Measurements from ENCODE around the gene RNF207. TPM values are rescaled to one million over a fixed set of nuclear protein-coding genes. Genes with fewer than 3 reads are reported as not detected.

Gene RNF207
- total and polyA plus RNA-seq, 2 of the 13 experiments (the other 11 are each of a cell fraction or from before 2014, with no cell fraction given) = 9.8 to 15.9 TPM

- Histone ChIP-seq H3K9me3 (ENCODE audit: low read length) (no peaks in the 10 kb centered on the region), H3K27me3 (ENCODE audit: control insufficient read depth in 1 of 2, insufficient read depth in 2 of 2, low read length in 2 of 2) (no peaks in the 10 kb centered on the region), H3K4me3 (replicated peaks in 1 of 3; ENCODE audit: insufficient read depth in 1 of 3, low read depth in 2 of 3, low read length in 3 of 3) (no peak overlapping the region), H3K4me1 (ENCODE audit: insufficient read depth, low read length) (peaks cover 31% of the 10 kb centered on the region), H3K36me3 (replicated peaks in 1 of 2; ENCODE audit: control insufficient read depth in 1 of 2, insufficient read depth in 2 of 2, low read length in 2 of 2) (peaks cover 10 to 33% of the 10 kb centered on the region in 2 experiments; a peak in 4 of 5 replicates), H3K4me2 (ENCODE audit: low read depth, low read length) (no peak overlapping the region), H3K27ac (ENCODE audit: extremely low read length, insufficient read depth, low read length) (no peak overlapping the region), H2AFZ (ENCODE audit: low read length) (no peak overlapping the region), H4K20me1 (ENCODE audit: insufficient read depth, low read length) (no peaks in the 10 kb centered on the region), H3K9ac (ENCODE audit: insufficient read depth, low read depth, low read length) (no peak overlapping the region), H3K79me2 (ENCODE audit: insufficient read depth, low read length) (peaks cover 20% of the 10 kb centered on the region)
- CTCF ChIA-PET (ENCODE audit: low intra/inter-chr PET ratio, low total read pairs) = no interaction called here
- no peak for ATAC-seq
- DNase-seq (ENCODE audit: low spot score) = no peak
- WGBS (ENCODE audit: low lambda C conversion rate) = 58% methylated on average over 1 of the region's 1 CpG
- POLR2A ChIA-PET = interaction anchor here (1.0 kb wide), 1 partner anchor 28 kb away, joined by 3 read pairs; no protein-coding TSS in a partner anchor
- no peak for FAIRE-seq
- no peak for TF ChIP-seq JUNB (CRISPR knock-in tag; IDR thresholded peaks at IDR 0.05; ENCODE audit: borderline replicate concordance)
- TF ChIP-seq, protein P1, sequence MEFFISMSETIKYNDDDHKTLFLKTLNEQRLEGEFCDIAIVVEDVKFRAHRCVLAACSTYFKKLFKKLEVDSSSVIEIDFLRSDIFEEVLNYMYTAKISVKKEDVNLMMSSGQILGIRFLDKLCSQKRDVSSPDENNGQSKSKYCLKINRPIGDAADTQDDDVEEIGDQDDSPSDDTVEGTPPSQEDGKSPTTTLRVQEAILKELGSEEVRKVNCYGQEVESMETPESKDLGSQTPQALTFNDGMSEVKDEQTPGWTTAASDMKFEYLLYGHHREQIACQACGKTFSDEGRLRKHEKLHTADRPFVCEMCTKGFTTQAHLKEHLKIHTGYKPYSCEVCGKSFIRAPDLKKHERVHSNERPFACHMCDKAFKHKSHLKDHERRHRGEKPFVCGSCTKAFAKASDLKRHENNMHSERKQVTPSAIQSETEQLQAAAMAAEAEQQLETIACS (CRISPR knock-in tag; IDR thresholded peaks at IDR 0.05) = no peak
- in situ Hi-C loops (cut with HindIII; ENCODE audit: extremely low pct_ligation_motif_present, low pct_unique_long_range_greater_than_20kb) (no loop called here), intact Hi-C loops (cut with micrococcal nuclease; ENCODE audit: unreplicated experiment) (no loop called here)
- BruUV-seq (replicated peaks) = no TSS peak
Measured at GRCh38 chr1:6233376-6233775, 27.5 kb downstream of the RNF207 start.

DNA sequence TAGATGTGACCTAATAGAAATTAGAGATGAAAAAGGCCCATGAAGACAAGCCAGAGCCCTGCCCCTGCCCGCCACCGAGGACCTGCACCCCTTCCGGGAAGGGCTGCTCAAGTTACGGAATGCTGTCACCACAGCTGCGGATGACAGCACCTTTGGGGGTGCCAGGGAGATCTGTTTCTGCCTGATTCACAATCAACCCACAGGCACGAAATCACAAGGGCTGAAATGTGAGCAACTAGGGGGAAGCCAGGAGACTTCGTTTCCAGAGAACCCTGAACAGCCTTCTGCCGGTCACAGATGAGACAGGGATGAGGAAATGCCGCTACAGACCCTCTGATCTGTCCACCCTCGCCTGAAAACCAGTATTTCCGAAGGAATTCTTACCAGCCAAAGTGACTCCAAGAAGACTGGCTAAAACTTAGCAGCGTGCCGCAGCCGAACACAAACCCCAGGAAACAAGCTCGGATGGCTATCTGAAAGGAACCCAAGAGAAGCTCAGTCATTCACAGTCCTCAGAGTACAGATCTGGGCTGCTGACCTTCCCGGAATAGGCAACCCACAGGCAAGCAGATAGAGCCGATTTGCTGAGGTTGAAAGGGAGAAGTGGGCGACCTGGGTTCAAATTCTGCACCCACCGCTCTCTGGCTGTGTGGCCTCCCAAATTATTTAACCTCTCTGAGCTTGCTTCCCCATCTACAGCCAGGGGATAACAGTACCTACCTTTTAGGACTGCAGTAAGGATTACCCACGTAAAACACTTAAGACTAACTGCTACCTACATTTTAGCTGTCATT lies 28.8 kb downstream of the RNF207 start:
- H3K27me3 ChIP-seq (ENCODE audit: control insufficient read depth in 1 of 2, insufficient read depth in 2 of 2, low read length in 2 of 2) = no peaks in the 10 kb centered on the region
- H3K4me2 ChIP-seq (ENCODE audit: low read depth, low read length) = peak overlapping the region; percentile 95
- FAIRE-seq = no peak
- H3K4me3 ChIP-seq (replicated peaks in 1 of 3; ENCODE audit: insufficient read depth in 1 of 3, low read depth in 2 of 3, low read length in 3 of 3) = peak overlapping the region; percentile 79 to 82 (median 81)
- ChIA-PET CTCF (ENCODE audit: low intra/inter-chr PET ratio, low total read pairs) (no interaction called here), POLR2A (interaction anchor here (1.0 to 2.0 kb wide), 4 partner anchors 10 to 36 kb away, joined by 4 to 17 read pairs (median 4); no protein-coding TSS in a partner anchor)
- no peaks in the 10 kb centered on the region for H4K20me1 ChIP-seq (ENCODE audit: insufficient read depth, low read length)
- ATAC-seq = no peak
- WGBS (ENCODE audit: low lambda C conversion rate) = 36% methylated on average over 18 of the region's 20 CpGs
- H3K9me3 ChIP-seq (ENCODE audit: low read length) = no peaks in the 10 kb centered on the region
- peaks cover 7 to 30% of the 10 kb centered on the region in 2 experiments; a peak in 4 of 5 replicates for H3K36me3 ChIP-seq (replicated peaks in 1 of 2; ENCODE audit: control insufficient read depth in 1 of 2, insufficient read depth in 2 of 2, low read length in 2 of 2)
- H3K9ac ChIP-seq (ENCODE audit: insufficient read depth, low read depth, low read length) = peak overlapping the region; percentile 71
- H3K4me1 ChIP-seq (ENCODE audit: insufficient read depth, low read length) = peaks cover 44% of the 10 kb centered on the region
- intact Hi-C loops (cut with micrococcal nuclease; ENCODE audit: unreplicated experiment) (no loop called here), in situ Hi-C loops (cut with HindIII; ENCODE audit: extremely low pct_ligation_motif_present, low pct_unique_long_range_greater_than_20kb) (no loop called here)
- H2AFZ ChIP-seq (ENCODE audit: low read length) = no peak overlapping the region
- H3K79me2 ChIP-seq (ENCODE audit: insufficient read depth, low read length) = peaks cover 20% of the 10 kb centered on the region
- BruUV-seq (replicated peaks) = TSS peak; percentile 49
- DNase-seq (ENCODE audit: low spot score) = no peak
- peak overlapping the region; percentile 56 for H3K27ac ChIP-seq (ENCODE audit: extremely low read length, insufficient read depth, low read length)
- TF ChIP-seq ZMYM3 (CRISPR knock-in tag; IDR thresholded peaks at IDR 0.05) (peak; percentile 44; the same call in 1 of the 2 replicates), ZNF761 (CRISPR knock-in tag; conservative IDR thresholded peaks at IDR 0.05) (no peak), PRDM4 (CRISPR knock-in tag; IDR thresholded peaks at IDR 0.05; ENCODE audit: borderline replicate concordance) (no peak), PREB (CRISPR knock-in tag; IDR thresholded peaks at IDR 0.05) (no peak), BRF2 (CRISPR knock-in tag; IDR thresholded peaks at IDR 0.05) (no peak; the same call in 1 of the 2 replicates), ZNF501 (CRISPR knock-in tag; IDR thresholded peaks at IDR 0.05) (0 out of 2 replicates have a peak, but pooled peaks have one; percentile 23), THAP11 (CRISPR knock-in tag; IDR thresholded peaks at IDR 0.05) (no peak), ZNF510 (CRISPR knock-in tag; IDR thresholded peaks at IDR 0.05; ENCODE audit: low read depth) (0 out of 2 replicates have a peak, but pooled peaks have one; percentile 26)
